GM13977 (cell line): ENCODE results near the gene PLXNA4.

ENCODE experiments used
- DNase-seq: peaks from one replicate; pipeline ENCODE4 v3.0.0; 2012; ENCODE audit warnings: low spot score
- CTCF ChIP-seq: IDR thresholded peaks from 2 replicates; pipeline ENCODE4 v1.5.1; 2012; ENCODE audit warnings: mild to moderate bottlenecking, control low read depth; ENCODE audit not compliant: insufficient read depth; ENCODE audit errors: extremely low read depth, missing control alignments
- in situ Hi-C: fragments of 300-500 bp; cut with MboI; formaldehyde crosslinking; loops from one replicate; pipeline ENCODE4 v1.12.0; 2022; ENCODE audit warnings: low sequenced_read_pairs, low pct_unique_long_range_greater_than_20kb, mixed read lengths, inconsistent platforms; ENCODE audit not compliant: unreplicated experiment

The PLXNA4 gene

GRCh38 chr7:132562690-132563089 lies 13.6 kb downstream of the PLXNA4 start:
- TF ChIP-seq CTCF = no peak
- in situ Hi-C loops = no loop called here
- no peak for DNase-seq

DNA sequence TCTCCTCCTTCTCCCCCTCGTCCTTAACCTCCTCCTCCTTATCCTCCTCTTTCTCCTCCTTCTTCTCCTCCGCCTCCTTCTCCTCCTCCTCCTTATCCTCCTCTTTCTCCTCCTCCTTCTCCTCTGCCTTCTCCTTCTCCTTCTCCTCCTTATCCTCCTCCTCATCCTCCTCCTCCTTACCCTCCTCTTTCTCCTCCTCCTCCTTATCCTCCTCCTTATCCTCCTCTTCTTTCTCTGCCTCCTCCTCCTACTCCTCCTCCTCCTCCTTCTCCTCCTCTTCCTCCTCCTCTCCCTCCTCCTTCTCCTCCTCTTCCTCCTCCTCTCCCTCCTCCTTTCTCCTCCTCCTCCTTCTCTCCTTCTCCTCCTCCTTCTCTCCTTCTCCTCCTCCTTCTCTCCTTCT lies 14.5 kb downstream of the PLXNA4 start:
- in situ Hi-C loops = no loop called here
- TF ChIP-seq CTCF = no peak
- no peak for DNase-seq

DNA sequence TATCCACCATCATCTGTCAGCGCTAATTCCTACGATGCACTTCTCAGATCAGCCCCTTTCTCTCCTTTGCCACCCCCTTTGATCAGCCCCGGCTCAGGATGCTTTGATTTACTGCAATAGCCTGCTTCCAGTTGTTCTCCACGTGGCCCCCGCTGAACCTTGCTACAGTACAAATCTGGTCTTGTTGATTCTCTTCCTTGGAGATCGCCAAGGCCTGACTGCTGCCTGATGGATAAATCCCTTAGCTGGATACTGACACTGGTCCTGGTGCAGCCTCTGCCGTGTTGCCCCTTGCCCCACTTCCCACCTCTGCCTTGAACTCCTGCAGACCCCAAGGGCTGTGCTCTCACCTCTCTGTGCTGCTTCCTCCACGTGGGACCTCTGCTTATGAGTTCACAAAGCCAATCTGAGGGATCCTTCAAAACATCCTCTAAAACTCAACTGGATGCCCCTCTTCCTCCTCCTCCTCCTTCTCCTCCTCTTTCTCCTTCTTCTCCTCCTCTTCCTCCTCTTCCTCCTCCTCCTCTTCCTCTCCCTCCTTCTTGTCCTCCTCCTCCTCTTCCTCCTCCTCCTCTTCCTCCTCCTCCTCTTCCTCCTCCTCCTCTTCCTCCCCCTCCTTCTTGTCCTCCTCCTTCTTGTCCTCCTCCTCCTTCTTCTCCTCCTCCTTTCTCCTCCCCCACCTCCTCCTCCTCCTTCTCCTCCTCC lies 15.3 kb downstream of the PLXNA4 start:
- TF ChIP-seq CTCF = no peak
- in situ Hi-C loops = no loop called here
- no peak for DNase-seq

GRCh38 chr7:132560105-132560504 lies 16.2 kb downstream of the PLXNA4 start:
- in situ Hi-C loops = no loop called here
- DNase-seq = no peak
- no peak for TF ChIP-seq CTCF

DNA sequence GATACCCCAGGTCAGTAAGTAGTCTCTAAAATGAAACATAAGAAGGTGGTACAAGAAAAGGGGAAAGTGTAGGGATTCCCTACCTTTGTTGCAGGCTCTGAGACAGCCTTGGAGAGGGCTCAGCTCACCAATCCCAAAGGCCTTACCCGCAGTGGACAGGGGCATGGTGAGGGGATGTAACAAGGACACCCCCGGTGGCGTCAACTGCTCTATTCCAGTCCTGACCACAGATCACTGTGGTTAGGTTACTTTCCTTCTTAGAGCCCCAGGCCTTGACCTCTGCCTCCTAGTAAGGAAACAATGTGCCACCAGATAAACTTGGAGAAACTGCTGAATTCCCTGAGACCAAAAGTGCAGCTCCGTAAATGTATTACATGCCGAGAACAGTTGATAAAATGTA lies 17.5 kb downstream of the PLXNA4 start:
- DNase-seq = no peak
- TF ChIP-seq CTCF = no peak
- in situ Hi-C loops = no loop called here

DNA sequence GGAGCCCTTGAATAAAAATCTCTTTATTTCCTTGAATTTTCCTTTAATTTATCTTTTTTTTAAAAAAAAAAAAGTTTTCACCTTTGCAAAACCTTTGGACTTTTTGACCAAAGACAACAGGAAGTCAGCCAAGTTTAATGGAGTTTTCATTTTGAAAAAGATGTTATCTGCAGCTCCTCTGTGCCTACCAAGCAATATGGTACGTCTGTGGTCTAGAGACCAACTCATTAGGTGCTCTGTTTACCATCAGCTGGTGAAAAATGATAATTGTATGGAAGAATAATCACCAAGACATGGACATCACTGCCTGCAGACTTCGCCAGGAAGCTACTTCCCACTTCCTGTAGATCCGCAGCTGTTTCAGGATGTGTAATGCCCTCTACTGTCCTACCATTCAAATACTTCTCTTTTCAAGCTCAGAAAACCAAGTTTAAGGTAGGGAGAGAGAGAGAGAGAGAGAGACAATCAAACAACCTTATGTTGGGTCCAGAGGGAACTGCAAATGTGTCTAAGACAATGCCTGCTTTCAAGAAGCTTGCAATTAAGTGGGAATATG lies 18.7 kb downstream of the PLXNA4 start:
- no peak for DNase-seq
- no peak for TF ChIP-seq CTCF
- in situ Hi-C loops = no loop called here

GRCh38 chr7:132554446-132554845 lies 21.8 kb downstream of the PLXNA4 start:
- DNase-seq = no peak
- TF ChIP-seq CTCF = no peak
- in situ Hi-C loops = no loop called here
